Mucosa of descending colon (tissue), 3 donors: ENCODE data around the gene AMT. TPM values are rescaled to one million over a fixed set of nuclear protein-coding genes. Genes with fewer than 3 reads are reported as not detected.

Experiments
- ATAC-seq: fragments of 200-7000 bp; cut with Tn5 transposase; one replicate; pipeline ENCODE4 v1.9.1; 2020; ENCODE audit warnings: mild to moderate bottlenecking, moderate library complexity
- DNase-seq, 3 donors: peaks; one replicate each; pipeline ENCODE4 v3.0.0-alpha.2; 2020
- H3K36me3 ChIP-seq: fragments of 200-600 bp; one replicate; pipeline ENCODE4 v1.8.0; 2021; ENCODE audit warnings: low read depth, mild to moderate bottlenecking
- H3K4me1 ChIP-seq: fragments of 200-600 bp; one replicate; pipeline ENCODE4 v1.8.0; 2021; ENCODE audit warnings: low read depth, mild to moderate bottlenecking
- H3K4me3 ChIP-seq: fragments of 200-600 bp; one replicate; pipeline ENCODE4 v1.8.0; 2021; ENCODE audit warnings: mild to moderate bottlenecking
- H3K9me3 ChIP-seq: fragments of 200-600 bp; one replicate; pipeline ENCODE4 v1.8.0; 2021; ENCODE audit warnings: mild to moderate bottlenecking
- intact Hi-C, 2 donors: fragments of 100-400 bp; cut with DNase I in 1 of 2; cut with micrococcal nuclease in 1 of 2; formaldehyde crosslinking; loops; one replicate each; pipeline versions ENCODE4 v1.11.0 to v1.11.1; 2022; cut with DNase I, micrococcal nuclease
- total RNA-seq, 3 donors: library from RNA; stranded (reverse); fragmentation: NEBNext Ultra II Directional in 2 of 3; extraction: Animal tissue kit (Norgen Biotek cat#: 25700) in 2 of 3; gene quantifications; one replicate each; pipeline versions ENCODE4 v1.2.1 to v1.2.4, GENCODE V29; 2021 to 2023
- TF ChIP-seq, protein P1 (sequence below): fragments of 200-600 bp; IDR thresholded peaks from one replicate; pipeline ENCODE4 v1.8.0; 2022; ENCODE audit warnings: antibody characterized with exemption, mild to moderate bottlenecking
- donor health status: DM: no; HTN: no; CAD: no; lungs with moderate emphysema.
- donor health status: DM: no; HTN: no; CAD: no.
- donor health status: DM: no; HTN: yes; CAD: no.

AMT gene
- total RNA-seq, 3 donors from 2014 or later, result 15.8 to 36.3 (median 22.9) TPM

DNA sequence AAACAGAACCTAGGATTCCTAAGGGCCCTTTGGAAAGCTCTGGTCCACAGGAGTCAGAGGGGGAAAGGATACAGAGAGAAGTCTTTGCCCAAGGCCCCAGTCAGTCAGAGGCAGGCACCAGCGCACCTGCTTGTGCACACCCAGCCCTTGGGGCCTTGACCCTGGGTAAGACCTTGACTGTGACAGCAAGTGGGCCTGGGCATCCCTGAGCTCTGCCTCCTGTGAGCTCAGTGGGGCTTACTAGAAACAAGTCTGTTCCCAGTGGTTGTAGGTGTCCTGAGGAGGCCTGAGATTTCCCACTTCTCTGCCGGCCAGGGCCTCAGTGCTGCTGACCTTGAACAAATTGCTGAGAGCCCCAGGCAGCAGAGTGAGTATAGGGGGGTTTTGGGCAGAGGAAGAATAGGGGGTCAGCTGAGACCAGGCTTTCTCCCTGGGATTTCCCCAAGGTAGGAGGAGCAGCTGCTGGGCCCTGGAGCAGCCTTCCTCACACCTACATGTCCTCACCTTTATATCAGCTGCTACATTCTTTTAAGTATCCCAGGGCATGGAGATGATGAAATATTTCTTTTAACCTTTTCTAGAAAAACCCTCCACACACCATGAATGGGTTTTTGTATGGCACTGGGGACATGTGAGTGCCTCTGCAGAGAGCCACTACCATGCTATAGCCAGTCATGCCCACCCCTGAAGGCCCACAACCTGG, 38.1 kb upstream of the AMT start:
- no peak overlapping the region for H3K4me3 ChIP-seq
- TF ChIP-seq, protein P1, sequence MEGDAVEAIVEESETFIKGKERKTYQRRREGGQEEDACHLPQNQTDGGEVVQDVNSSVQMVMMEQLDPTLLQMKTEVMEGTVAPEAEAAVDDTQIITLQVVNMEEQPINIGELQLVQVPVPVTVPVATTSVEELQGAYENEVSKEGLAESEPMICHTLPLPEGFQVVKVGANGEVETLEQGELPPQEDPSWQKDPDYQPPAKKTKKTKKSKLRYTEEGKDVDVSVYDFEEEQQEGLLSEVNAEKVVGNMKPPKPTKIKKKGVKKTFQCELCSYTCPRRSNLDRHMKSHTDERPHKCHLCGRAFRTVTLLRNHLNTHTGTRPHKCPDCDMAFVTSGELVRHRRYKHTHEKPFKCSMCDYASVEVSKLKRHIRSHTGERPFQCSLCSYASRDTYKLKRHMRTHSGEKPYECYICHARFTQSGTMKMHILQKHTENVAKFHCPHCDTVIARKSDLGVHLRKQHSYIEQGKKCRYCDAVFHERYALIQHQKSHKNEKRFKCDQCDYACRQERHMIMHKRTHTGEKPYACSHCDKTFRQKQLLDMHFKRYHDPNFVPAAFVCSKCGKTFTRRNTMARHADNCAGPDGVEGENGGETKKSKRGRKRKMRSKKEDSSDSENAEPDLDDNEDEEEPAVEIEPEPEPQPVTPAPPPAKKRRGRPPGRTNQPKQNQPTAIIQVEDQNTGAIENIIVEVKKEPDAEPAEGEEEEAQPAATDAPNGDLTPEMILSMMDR, result no peak
- H3K4me1 ChIP-seq, result peaks cover 6% of the 10 kb centered on the region
- ATAC-seq, result no peak
- no peak for DNase-seq
- intact Hi-C loops, result no loop called here
- H3K36me3 ChIP-seq, result no peaks in the 10 kb centered on the region
- no peaks in the 10 kb centered on the region for H3K9me3 ChIP-seq

DNA sequence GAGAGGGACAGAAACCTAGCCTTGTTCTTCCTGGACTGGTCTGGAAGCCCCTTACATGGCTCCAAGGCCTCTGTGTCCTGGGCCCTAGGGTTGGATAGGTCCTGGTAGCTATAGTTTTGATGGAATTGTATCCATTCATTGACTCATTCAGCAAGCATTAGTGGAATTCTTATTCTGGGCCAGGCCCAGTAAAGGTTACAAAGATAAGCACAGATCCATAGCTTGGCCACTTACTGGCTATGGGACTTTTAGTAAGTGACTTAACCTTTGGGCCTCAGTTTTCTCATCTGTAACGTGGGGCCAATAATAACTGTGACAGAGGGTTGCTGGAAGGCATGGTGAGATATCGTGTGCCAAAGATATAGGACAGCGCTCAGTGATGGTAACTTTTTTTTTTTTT, 34.2 kb upstream of the AMT start:
- DNase-seq, result no peak
- H3K36me3 ChIP-seq, result no peaks in the 10 kb centered on the region
- peaks cover under 1% of the 10 kb centered on the region for H3K4me1 ChIP-seq
- intact Hi-C loops, result loop anchor here in 1 of 2 donors (10.0 kb wide), 1 partner anchor 292 kb away; the partner anchor contains the start of gene CCDC71
- H3K4me3 ChIP-seq, result no peak overlapping the region
- no peak for ATAC-seq
- no peaks in the 10 kb centered on the region for H3K9me3 ChIP-seq
- TF ChIP-seq, protein P1, result no peak

DNA sequence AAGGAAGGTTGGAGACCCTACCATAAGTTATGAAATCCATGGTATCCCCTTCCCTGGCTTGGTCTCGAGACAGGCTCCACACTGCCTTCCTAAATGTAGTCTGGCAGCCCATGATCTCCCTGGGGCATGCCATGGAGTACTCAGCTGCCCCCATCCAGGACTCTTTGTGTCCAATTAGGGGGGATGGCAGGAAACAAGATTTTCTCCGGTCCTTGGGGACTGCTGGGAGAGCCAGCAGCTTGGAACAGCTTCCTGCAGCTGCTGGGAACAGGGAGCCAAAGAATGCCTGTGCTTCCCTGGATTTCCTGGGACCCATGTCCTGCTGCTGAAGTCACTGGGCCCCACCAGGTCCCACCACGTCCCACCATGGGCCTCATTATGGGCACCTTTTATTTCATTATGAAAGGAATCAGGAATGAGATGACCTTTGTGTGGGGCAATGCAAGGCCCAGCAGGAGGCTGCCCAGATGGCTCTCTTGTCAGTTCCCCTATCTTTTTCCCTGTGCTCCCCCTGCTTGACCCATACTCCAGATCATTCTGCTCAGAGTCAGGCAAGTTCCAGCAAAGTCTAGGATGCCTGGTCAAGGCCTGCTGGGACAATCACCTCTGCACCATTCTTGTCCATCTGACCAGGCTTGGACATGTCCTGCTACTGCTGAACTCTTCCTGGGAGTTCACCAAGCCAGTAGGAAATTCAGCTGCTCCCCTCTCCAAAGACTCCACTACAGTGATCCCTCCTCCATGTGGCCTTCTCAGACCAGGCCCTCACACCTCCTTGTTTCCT, 32.8 kb upstream of the AMT start:
- no peak for ATAC-seq
- no peak overlapping the region for H3K4me3 ChIP-seq
- TF ChIP-seq, protein P1, result no peak
- H3K36me3 ChIP-seq, result no peaks in the 10 kb centered on the region
- intact Hi-C loops, result loop anchor here in 1 of 2 donors (10.0 kb wide), 1 partner anchor 290 kb away; the partner anchor contains the start of gene CCDC71
- no peaks in the 10 kb centered on the region for H3K4me1 ChIP-seq
- DNase-seq, result no peak
- H3K9me3 ChIP-seq, result no peaks in the 10 kb centered on the region

DNA sequence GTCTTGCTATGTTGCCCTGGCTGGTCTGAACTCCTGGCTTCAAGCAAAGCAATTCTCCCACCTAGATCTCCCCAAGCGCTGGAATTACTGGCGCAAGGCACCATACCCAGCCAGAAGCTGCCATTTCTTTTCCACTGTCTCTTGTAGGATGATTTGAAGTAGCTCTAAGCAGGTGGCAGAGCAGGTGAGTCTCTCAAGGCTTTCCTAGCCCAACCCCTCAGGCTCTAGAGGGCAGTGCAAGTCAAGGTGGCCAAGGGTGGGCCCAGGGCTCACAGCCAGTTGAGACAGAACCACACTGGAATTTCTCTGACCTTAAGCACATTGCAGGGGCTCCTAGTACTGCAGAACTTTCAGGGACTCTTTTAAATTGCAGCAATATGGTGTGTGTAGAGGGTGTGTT, 32.2 kb upstream of the AMT start:
- H3K36me3 ChIP-seq, result no peaks in the 10 kb centered on the region
- H3K9me3 ChIP-seq, result no peaks in the 10 kb centered on the region
- ATAC-seq (peak; percentile 61), DNase-seq (peak in 1 of 3 donors; percentile 29)
- TF ChIP-seq, protein P1, result no peak
- H3K4me3 ChIP-seq, result no peak overlapping the region
- no peaks in the 10 kb centered on the region for H3K4me1 ChIP-seq
- intact Hi-C loops, result loop anchor here in 1 of 2 donors (10.0 kb wide), 1 partner anchor 290 kb away; the partner anchor contains the start of gene CCDC71

DNA sequence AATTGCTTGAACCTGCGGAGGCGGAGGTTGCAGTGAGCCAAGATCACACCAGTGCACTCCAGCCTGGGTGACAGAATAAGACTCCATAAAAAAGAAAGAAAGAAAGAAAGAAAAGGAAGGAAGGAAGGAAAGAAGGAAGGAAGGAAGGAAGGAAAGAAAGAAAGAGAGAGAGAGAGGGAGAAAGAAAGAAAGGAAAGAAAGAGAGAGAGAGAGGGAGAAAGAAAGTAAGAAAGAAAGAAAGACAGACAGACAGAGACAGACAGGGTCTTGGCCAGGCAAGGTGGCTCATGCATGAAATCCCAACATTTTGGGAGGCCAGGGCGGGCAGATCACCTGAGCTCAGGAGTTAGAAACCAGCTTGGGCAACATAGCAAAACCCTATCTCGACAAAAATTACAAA, 31.3 kb upstream of the AMT start:
- Histone ChIP-seq H3K9me3 (no peaks in the 10 kb centered on the region), H3K4me3 (no peak overlapping the region), H3K4me1 (no peaks in the 10 kb centered on the region), H3K36me3 (no peaks in the 10 kb centered on the region)
- intact Hi-C loops, result loop anchor here in 1 of 2 donors (10.0 kb wide), 1 partner anchor 289 kb away; the partner anchor contains the start of gene CCDC71
- ATAC-seq (no peak), DNase-seq (no peak)
- TF ChIP-seq, protein P1, result no peak
